ENCODE data around the gene KIR3DL1.

GRCh38 chr19:54804101-54804500, 12.2 kb upstream of the KIR3DL1 start:
- TF ChIP-seq, protein P1, sequence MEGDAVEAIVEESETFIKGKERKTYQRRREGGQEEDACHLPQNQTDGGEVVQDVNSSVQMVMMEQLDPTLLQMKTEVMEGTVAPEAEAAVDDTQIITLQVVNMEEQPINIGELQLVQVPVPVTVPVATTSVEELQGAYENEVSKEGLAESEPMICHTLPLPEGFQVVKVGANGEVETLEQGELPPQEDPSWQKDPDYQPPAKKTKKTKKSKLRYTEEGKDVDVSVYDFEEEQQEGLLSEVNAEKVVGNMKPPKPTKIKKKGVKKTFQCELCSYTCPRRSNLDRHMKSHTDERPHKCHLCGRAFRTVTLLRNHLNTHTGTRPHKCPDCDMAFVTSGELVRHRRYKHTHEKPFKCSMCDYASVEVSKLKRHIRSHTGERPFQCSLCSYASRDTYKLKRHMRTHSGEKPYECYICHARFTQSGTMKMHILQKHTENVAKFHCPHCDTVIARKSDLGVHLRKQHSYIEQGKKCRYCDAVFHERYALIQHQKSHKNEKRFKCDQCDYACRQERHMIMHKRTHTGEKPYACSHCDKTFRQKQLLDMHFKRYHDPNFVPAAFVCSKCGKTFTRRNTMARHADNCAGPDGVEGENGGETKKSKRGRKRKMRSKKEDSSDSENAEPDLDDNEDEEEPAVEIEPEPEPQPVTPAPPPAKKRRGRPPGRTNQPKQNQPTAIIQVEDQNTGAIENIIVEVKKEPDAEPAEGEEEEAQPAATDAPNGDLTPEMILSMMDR (IDR thresholded peaks at IDR 0.05): no peak
- no peak for TF ChIP-seq POLR2A (IDR thresholded peaks at IDR 0.05)
